Activated CD4-positive, alpha-beta T cell treated with anti-CD3 and anti-CD28 coated beads, Interleukin-2, amount 10 ng/mL, durations not matched to agents 24 days and 14 days (primary cell): Measurements from ENCODE around the gene SPAG16. TPM values are rescaled to one million over a fixed set of nuclear protein-coding genes. Genes with fewer than 3 reads are reported as not detected.

ENCODE experiments used
- DNase-seq: peaks from one replicate; pipeline ENCODE4 v3.0.0; 2022
- H3K27ac Mint-ChIP-seq: one replicate; pipeline ENCODE4 v1.8.0; 2022; ENCODE audit warnings: mild to moderate bottlenecking, mixed read lengths
- H3K27me3 Mint-ChIP-seq: one replicate; pipeline ENCODE4 v1.8.0; 2022; ENCODE audit warnings: mixed read lengths
- H3K36me3 Mint-ChIP-seq: one replicate; pipeline ENCODE4 v1.8.0; 2022; ENCODE audit warnings: low read depth, mild to moderate bottlenecking, mixed read lengths
- H3K4me1 Mint-ChIP-seq: one replicate; pipeline ENCODE4 v1.8.0; 2021; ENCODE audit warnings: mixed read lengths
- H3K4me3 Mint-ChIP-seq: one replicate; pipeline ENCODE4 v1.8.0; 2022; ENCODE audit warnings: mild to moderate bottlenecking, moderate library complexity, mixed read lengths
- H3K9me3 Mint-ChIP-seq: one replicate; pipeline ENCODE4 v1.8.0; 2021; ENCODE audit warnings: mixed read lengths
- intact Hi-C: fragments of 100-400 bp; cut with micrococcal nuclease; formaldehyde crosslinking; loops from one replicate; pipeline ENCODE4 v1.15.1; 2023
- total RNA-seq: library from RNA; stranded (reverse); gene quantifications from 2 replicates; pipeline ENCODE4 v1.2.3, GENCODE V29; 2022

SPAG16 gene
- total RNA-seq, 1 donor from 2014 or later = 7.2 TPM

DNA sequence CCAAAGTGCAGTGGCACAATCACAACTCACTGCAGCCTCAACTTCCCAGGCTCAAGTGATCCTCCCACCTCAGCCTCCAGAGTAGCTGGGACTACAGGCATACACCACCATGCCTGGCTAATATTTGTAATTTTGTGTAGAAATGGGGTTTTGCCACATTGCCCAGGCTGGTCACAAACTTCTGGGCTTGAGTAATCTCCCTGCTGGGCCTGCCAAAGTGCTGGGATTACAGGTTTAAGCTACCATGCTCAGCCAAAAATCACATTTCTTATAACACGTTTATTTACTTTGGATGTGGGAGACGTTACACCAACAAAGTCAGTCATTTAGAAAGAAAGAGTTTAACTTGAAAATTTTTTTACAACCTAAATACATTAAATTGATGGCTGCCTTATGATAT lies 917.6 kb downstream of the SPAG16 start:
- no peak overlapping the region for H3K4me3 Mint-ChIP-seq
- DNase-seq = no peak
- no peaks in the 10 kb centered on the region for H3K27me3 Mint-ChIP-seq
- H3K27ac Mint-ChIP-seq = no peak overlapping the region
- no peaks in the 10 kb centered on the region for H3K4me1 Mint-ChIP-seq
- intact Hi-C loops = no loop called here
- H3K36me3 Mint-ChIP-seq = no peaks in the 10 kb centered on the region
- H3K9me3 Mint-ChIP-seq = no peaks in the 10 kb centered on the region

DNA sequence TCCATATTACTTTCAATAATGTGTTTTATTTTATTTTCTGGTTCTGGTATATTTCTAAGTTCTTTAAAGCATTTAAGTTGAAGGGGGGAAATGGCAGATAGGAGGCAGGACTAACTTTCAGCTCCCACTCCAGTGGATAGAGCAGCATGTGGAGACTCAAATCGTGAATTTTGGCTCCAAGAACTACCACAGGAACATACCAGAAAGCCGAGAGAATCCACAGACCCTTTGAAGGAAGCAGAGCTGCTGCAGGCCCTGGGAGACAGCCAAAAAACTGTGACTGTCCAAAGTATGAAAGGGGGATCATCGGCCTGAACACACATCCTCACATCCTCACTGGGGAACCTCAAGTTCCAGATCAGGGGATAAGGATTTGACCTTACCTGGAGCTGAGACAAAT lies 919.0 kb downstream of the SPAG16 start:
- Mint-ChIP-seq H3K4me1 (no peaks in the 10 kb centered on the region), H3K4me3 (no peak overlapping the region), H3K27me3 (no peaks in the 10 kb centered on the region), H3K9me3 (no peaks in the 10 kb centered on the region), H3K36me3 (no peaks in the 10 kb centered on the region), H3K27ac (no peak overlapping the region)
- no peak for DNase-seq
- intact Hi-C loops = no loop called here

DNA sequence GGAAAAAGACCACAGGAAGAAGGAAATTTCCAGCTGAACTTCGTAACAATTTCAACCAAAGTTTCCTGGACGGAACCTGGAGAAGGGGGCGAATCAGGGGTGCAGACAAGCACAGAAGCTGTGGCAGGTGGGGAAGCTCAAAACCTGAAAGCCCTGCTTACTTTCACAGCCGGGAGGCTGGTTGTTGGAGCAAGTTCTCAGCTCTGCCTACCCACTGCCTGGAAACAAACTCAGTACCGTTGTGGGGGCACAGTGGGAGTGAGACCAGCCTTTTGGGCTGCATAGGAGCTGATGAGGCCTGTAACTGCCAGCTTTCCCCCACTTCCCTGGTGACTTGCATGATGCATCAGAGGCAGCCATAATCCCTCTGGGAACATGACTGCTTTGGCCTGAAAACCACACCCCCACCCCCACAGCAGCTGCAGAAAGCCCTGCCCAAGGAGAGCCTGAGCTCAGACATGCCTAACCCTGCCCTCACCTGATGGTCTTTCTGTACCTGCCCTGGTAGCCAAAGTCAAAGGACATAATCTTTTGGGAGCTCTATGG lies 919.6 kb downstream of the SPAG16 start:
- intact Hi-C loops = no loop called here
- H3K9me3 Mint-ChIP-seq = no peaks in the 10 kb centered on the region
- DNase-seq = no peak
- H3K27ac Mint-ChIP-seq = no peak overlapping the region
- no peaks in the 10 kb centered on the region for H3K4me1 Mint-ChIP-seq
- no peak overlapping the region for H3K4me3 Mint-ChIP-seq
- no peaks in the 10 kb centered on the region for H3K27me3 Mint-ChIP-seq
- H3K36me3 Mint-ChIP-seq = no peaks in the 10 kb centered on the region

DNA sequence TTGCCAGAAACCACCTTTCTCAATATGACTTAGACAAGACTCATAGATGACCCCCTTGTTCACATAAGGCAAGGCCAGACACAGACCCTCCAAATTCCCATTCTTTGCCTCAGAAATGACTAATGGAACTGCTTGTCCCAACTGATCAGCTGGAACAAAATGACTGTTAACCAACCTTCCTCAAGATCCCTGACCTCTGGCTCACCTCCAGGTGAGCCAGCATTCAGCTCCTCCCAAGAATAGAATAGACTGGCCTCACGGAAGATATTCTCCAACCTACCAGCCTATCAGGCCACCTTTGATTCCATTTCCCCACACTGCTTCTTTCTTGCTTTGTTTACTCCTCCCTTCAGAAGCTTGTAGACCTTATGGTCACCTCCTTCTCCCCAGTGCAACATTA lies 930.8 kb downstream of the SPAG16 start:
- Mint-ChIP-seq H3K4me3 (no peak overlapping the region), H3K4me1 (no peaks in the 10 kb centered on the region), H3K36me3 (no peaks in the 10 kb centered on the region), H3K27ac (no peak overlapping the region), H3K9me3 (no peaks in the 10 kb centered on the region), H3K27me3 (no peaks in the 10 kb centered on the region)
- intact Hi-C loops = no loop called here
- DNase-seq = no peak

DNA sequence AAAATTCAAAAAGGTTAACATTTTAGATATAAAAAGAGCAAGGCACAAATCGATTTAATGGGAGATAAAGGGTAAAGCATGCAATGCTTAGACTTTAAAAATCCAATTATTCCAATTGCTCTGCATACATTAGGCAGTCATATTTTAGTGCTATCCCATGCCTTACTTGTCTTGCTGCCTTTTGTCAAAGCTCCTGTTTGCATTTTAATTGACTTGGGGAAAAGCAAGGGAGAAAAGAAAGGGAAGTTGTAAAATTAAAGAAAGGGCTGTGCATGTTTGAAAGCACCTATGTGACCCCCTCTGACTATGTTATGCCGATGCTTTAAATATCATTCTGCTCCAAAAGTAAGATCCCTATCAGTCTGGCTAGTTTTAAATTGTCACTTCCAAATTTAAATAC lies 932.9 kb downstream of the SPAG16 start:
- H3K36me3 Mint-ChIP-seq = no peaks in the 10 kb centered on the region
- H3K4me3 Mint-ChIP-seq = no peak overlapping the region
- no peaks in the 10 kb centered on the region for H3K27me3 Mint-ChIP-seq
- H3K9me3 Mint-ChIP-seq = no peaks in the 10 kb centered on the region
- no peak for DNase-seq
- intact Hi-C loops = no loop called here
- no peaks in the 10 kb centered on the region for H3K4me1 Mint-ChIP-seq
- no peak overlapping the region for H3K27ac Mint-ChIP-seq

DNA sequence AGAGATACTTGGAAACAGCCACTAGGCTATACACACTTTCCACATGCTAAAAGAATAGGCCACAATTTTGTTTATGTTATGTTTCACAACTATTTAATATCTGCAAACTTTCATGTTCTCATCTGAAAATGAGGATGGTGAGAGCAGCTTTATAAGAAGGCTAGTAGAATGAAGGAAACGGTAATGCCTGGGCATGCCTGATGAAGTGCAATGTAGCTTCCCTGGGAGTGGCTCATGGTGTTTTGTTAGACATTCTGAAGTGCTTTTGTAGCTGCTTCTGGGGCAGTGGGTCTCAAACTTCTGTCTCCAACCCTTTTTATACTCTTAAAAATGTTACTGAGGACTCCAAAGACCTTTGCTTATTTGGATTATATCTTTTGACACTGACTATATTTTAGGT lies 933.3 kb downstream of the SPAG16 start:
- Mint-ChIP-seq H3K4me3 (no peak overlapping the region), H3K4me1 (no peaks in the 10 kb centered on the region), H3K9me3 (no peaks in the 10 kb centered on the region), H3K27ac (no peak overlapping the region), H3K36me3 (no peaks in the 10 kb centered on the region), H3K27me3 (no peaks in the 10 kb centered on the region)
- DNase-seq = no peak
- intact Hi-C loops = no loop called here

DNA sequence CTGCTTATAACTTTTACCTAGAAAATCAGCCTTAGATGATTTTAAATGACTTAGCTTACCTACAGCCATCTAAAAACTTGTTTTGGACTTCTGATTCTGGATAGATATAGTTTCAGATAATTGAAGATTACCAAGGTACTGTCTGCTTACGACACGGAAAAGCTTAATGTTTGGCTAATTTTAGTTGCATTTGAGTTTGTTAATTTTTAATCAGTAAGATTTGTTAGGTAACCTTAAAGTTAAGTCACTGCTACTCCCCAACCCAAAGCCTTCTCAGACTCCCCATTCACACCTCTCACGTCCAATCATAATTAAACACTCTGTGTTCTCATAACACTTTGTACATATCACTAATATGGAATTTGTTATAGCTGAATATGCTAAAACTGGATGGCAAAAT lies 936.0 kb downstream of the SPAG16 start:
- no peak overlapping the region for H3K4me3 Mint-ChIP-seq
- H3K36me3 Mint-ChIP-seq = no peaks in the 10 kb centered on the region
- intact Hi-C loops = no loop called here
- no peaks in the 10 kb centered on the region for H3K27me3 Mint-ChIP-seq
- no peak overlapping the region for H3K27ac Mint-ChIP-seq
- DNase-seq = no peak
- no peaks in the 10 kb centered on the region for H3K9me3 Mint-ChIP-seq
- no peaks in the 10 kb centered on the region for H3K4me1 Mint-ChIP-seq

DNA sequence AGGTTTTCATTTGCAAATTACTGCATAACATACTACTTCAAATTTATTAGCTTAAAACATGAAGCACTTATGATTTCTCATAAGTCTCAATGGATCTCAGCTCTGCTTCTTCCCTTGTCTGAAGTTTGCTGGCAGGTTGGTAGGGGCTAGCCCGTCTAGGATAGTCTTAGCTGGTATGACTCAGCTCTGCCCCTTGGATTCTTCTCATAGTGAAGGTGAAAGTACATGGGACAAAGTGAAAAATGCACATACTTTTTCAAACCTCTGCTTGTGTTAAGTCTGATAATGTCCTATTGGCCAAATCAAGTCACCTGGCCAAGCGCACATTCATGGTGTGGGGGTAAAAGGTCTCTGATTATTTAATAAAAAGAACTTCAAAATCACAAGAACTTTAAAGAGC lies 941.8 kb downstream of the SPAG16 start:
- no peaks in the 10 kb centered on the region for H3K36me3 Mint-ChIP-seq
- H3K27ac Mint-ChIP-seq = no peak overlapping the region
- no peaks in the 10 kb centered on the region for H3K27me3 Mint-ChIP-seq
- intact Hi-C loops = no loop called here
- DNase-seq = no peak
- H3K4me3 Mint-ChIP-seq = no peak overlapping the region
- H3K4me1 Mint-ChIP-seq = no peaks in the 10 kb centered on the region
- H3K9me3 Mint-ChIP-seq = no peaks in the 10 kb centered on the region

DNA sequence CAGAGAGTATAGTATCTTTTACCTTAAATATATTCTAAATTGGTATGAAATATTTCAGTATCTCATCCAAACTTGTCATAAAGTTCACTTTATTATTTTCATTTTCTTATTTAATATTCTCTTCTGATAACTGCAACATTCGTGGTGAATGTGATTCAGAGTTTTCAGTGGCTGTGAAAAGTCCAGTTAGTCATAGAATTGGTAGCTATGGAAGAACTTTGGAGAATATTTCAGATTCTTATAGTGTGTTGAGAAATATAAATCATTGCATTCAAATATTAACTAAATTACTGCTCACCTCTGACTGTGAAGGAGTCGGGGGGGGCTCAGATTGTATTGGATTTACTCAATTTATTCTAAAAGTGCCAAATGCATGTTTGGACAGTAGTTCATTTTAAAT lies 948.0 kb downstream of the SPAG16 start:
- no peak overlapping the region for H3K4me3 Mint-ChIP-seq
- no peaks in the 10 kb centered on the region for H3K27me3 Mint-ChIP-seq
- no peaks in the 10 kb centered on the region for H3K36me3 Mint-ChIP-seq
- no peaks in the 10 kb centered on the region for H3K4me1 Mint-ChIP-seq
- H3K27ac Mint-ChIP-seq = no peak overlapping the region
- intact Hi-C loops = no loop called here
- DNase-seq = no peak
- peaks cover 3% of the 10 kb centered on the region for H3K9me3 Mint-ChIP-seq

DNA sequence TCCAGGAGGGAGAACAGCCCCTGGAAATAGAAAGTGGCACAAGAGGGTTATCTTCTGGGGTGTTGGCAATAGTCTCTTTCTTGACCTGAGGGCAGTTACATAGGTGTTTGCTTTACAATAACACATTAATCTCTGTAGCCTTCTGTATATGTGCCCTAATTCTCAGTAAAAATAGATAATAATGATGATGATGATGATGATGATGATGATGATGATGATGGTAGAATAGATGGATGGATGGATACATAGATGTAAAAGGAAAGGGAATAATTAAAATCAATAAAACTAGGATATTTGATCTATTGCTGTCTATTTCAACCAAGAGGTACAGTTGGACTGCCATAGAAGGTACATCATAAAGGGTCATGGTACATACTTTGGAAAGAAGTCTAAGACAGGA lies 948.9 kb downstream of the SPAG16 start:
- H3K9me3 Mint-ChIP-seq = peaks cover 3% of the 10 kb centered on the region
- no peak overlapping the region for H3K27ac Mint-ChIP-seq
- no peak for DNase-seq
- no peaks in the 10 kb centered on the region for H3K36me3 Mint-ChIP-seq
- no peaks in the 10 kb centered on the region for H3K4me1 Mint-ChIP-seq
- no peaks in the 10 kb centered on the region for H3K27me3 Mint-ChIP-seq
- H3K4me3 Mint-ChIP-seq = no peak overlapping the region
- intact Hi-C loops = no loop called here

DNA sequence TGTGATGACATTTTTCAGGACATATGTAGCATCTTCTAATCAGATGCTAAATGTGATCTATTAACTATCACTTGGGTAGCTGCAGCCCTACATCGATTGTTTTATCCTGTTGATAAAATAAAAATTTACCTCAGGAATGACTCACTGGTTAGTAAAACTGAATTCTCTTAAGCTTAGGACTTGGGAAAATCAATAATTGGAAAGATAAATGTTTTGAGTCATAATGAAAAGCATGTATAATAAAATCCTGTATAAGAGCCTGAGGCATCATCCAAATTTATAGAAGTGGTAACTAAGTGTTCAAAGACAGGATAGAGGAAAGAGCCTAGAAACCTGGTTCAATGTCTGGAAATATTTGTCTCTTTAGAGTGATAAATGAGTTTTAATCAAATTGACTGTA lies 958.5 kb downstream of the SPAG16 start:
- Mint-ChIP-seq H3K27ac (no peak overlapping the region), H3K9me3 (no peaks in the 10 kb centered on the region), H3K36me3 (no peaks in the 10 kb centered on the region), H3K4me1 (no peaks in the 10 kb centered on the region), H3K27me3 (no peaks in the 10 kb centered on the region), H3K4me3 (no peak overlapping the region)
- no peak for DNase-seq
- intact Hi-C loops = no loop called here

DNA sequence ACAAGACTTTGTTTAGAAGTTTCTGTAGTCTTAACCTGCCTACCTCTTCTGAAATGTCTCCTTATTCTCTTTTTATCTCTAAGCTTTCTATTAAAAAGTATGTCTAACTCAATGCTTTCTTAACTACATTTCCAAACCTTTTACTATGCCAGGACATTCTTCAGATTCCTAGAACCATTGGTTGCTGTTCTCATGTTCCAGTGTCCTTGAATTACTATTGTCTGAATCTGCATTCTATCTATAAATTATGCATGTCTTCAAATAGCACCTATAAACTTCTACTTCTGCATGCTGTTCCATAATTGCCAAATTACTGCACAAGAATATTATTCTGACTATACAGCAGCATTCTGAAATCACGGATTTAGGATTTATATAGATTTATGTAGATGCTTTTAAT lies 960.6 kb downstream of the SPAG16 start:
- Mint-ChIP-seq H3K27me3 (no peaks in the 10 kb centered on the region), H3K4me1 (no peaks in the 10 kb centered on the region), H3K4me3 (no peak overlapping the region), H3K36me3 (no peaks in the 10 kb centered on the region), H3K27ac (no peak overlapping the region), H3K9me3 (no peaks in the 10 kb centered on the region)
- intact Hi-C loops = no loop called here
- DNase-seq = no peak

DNA sequence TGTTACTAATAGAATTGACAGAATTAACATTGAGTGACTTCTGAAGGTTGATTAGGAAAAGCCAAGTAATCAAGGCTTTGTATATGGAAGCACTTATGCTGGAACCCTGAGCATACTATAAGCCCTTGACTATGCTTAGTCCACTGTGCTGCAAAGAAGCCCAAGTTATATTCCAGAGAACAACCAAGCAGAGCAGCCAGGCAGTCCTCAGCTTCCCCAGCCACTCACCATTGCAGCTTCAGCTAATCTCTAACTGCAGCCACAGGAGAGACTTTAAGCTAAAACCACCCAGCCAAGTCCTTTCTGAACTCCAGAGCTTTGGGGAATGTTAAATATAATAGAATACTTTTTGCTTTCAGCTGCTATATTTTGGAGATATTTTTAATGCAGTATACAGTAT lies 962.2 kb downstream of the SPAG16 start:
- H3K27ac Mint-ChIP-seq = no peak overlapping the region
- intact Hi-C loops = no loop called here
- DNase-seq = no peak
- H3K9me3 Mint-ChIP-seq = no peaks in the 10 kb centered on the region
- no peaks in the 10 kb centered on the region for H3K27me3 Mint-ChIP-seq
- no peak overlapping the region for H3K4me3 Mint-ChIP-seq
- no peaks in the 10 kb centered on the region for H3K36me3 Mint-ChIP-seq
- H3K4me1 Mint-ChIP-seq = no peaks in the 10 kb centered on the region

DNA sequence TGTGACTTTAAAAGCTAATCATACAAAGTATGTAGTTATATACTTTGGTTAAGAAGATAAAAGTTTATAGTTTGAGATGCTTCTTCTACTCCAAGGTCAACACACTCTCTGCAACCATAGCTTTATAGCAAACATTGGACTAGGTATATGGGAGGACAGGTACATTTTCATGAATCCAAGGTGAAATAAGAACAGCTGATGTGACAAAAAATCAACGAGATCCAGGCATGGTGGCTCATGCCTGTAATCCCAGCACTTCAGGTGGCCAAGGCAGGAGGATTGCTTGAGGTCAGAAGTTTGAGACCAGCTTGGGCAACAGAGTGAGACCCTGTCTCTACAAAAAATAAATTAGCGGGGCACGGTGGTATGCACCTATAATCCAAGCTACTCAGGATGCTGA lies 963.3 kb downstream of the SPAG16 start:
- H3K9me3 Mint-ChIP-seq = no peaks in the 10 kb centered on the region
- no peak for DNase-seq
- intact Hi-C loops = no loop called here
- no peak overlapping the region for H3K27ac Mint-ChIP-seq
- no peaks in the 10 kb centered on the region for H3K4me1 Mint-ChIP-seq
- H3K4me3 Mint-ChIP-seq = no peak overlapping the region
- no peaks in the 10 kb centered on the region for H3K36me3 Mint-ChIP-seq
- H3K27me3 Mint-ChIP-seq = no peaks in the 10 kb centered on the region

DNA sequence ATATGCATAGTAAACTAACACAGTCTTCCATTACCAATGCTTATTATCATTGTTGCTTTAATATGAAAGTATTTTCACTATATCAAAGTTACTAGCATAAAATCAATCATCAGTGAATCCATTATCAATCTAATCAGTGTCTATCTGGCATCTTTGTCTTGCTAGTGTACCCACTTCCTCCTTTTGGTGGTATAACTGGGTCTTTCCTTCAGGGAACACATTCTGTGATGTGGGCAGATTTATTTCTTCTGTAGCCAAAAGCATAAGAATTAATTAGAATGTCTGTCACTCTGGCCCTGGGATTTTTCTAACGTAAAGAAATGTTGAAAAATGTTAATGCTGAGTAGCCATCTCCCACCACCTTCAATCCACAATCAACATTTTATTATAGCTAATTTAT lies 970.8 kb downstream of the SPAG16 start:
- intact Hi-C loops = no loop called here
- Mint-ChIP-seq H3K27me3 (no peaks in the 10 kb centered on the region), H3K4me3 (no peak overlapping the region), H3K9me3 (no peaks in the 10 kb centered on the region), H3K4me1 (no peaks in the 10 kb centered on the region), H3K27ac (no peak overlapping the region), H3K36me3 (no peaks in the 10 kb centered on the region)
- no peak for DNase-seq
